Endothelial cell of umbilical vein (primary cell): ENCODE measurements around the gene MROH2A. TPM values are rescaled to one million over a fixed set of nuclear protein-coding genes. Genes with fewer than 3 reads are reported as not detected.

Experiments
- BruUV-seq: library from RNA; stranded (reverse); fragments of 400-500 nt; replicated peaks from 2 replicates; lab custom pipeline; 2021; lab: Mats Ljungman, UMichigan
- CTCF ChIA-PET: fragments of 300-600, 350-600 bp; sonication (Branson Sonifier 250); formaldehyde crosslinking; loops from one replicate; lab custom pipeline; 2021; ENCODE audit warnings: antibody characterized with exemption, inconsistent platforms; lab: Charles Lee
- POLR2A ChIA-PET: fragments of 300-600, 350-600 bp; sonication (Branson Sonifier 250); formaldehyde crosslinking; loops from one replicate; lab custom pipeline; 2021; ENCODE audit warnings: antibody characterized with exemption, inconsistent platforms; lab: Charles Lee
- DNase-seq: peaks from one replicate; pipeline ENCODE4 v3.0.0-alpha.2; 2011; ENCODE audit warnings: low read depth, low spot score
- FAIRE-seq: peaks from 2 replicates; lab custom pipeline; 2011; peaks lifted over from hg19 to GRCh38; lab: Jason Lieb, UNC
- H2AFZ ChIP-seq: 2 replicates; pipeline ENCODE4 v1.6.0; 2012; ENCODE audit warnings: low read depth, low read length, control low read depth, inconsistent platforms
- H3K27ac ChIP-seq: 2 replicates; pipeline ENCODE4 v1.5.1; 2011; ENCODE audit warnings: low read depth, mild to moderate bottlenecking, control low read depth, low read length, moderate library complexity; ENCODE audit not compliant: insufficient read depth
- H3K27me3 ChIP-seq, 2 experiments: 2 replicates each; pipeline versions ENCODE4 v1.6.0 to v1.6.1; 2011; ENCODE audit warnings: low read length in 2 of 2, mixed read lengths in 1 of 2; ENCODE audit not compliant: control insufficient read depth in 2 of 2, insufficient read depth in 2 of 2
- H3K36me3 ChIP-seq, 2 experiments: 2 replicates in 1 of 2; 3 replicates in 1 of 2; pipeline ENCODE4 v1.5.1; 2011; ENCODE audit warnings: low read length in 2 of 2, mild to moderate bottlenecking in 1 of 2, moderate library complexity in 1 of 2; ENCODE audit not compliant: control insufficient read depth in 2 of 2, insufficient read depth in 2 of 2; ENCODE audit errors: extremely low read depth in 1 of 2
- H3K4me1 ChIP-seq: 3 replicates; pipeline ENCODE4 v1.5.1; 2011; ENCODE audit warnings: mild to moderate bottlenecking, low read length; ENCODE audit not compliant: control insufficient read depth, insufficient read depth; ENCODE audit errors: extremely low read depth
- H3K4me2 ChIP-seq: 2 replicates; pipeline ENCODE4 v1.6.1; 2011; ENCODE audit warnings: low read length, control low read depth, mixed read lengths; ENCODE audit not compliant: insufficient read depth
- H3K4me3 ChIP-seq, 3 experiments: fragments of 200-600 bp in 1 of 3; sonication (generic), shearing (Covaris generic) in 1 of 3; replicated peaks in 1 of 3; 2 replicates each; pipeline ENCODE4 v1.5.1; 2011 to 2016; ENCODE audit warnings: control low read depth in 3 of 3, low read length in 3 of 3, mild to moderate bottlenecking in 2 of 3, inconsistent platforms in 1 of 3, low read depth in 1 of 3, moderate library complexity in 1 of 3; ENCODE audit not compliant: insufficient read depth in 1 of 3
- H3K79me2 ChIP-seq: 2 replicates; pipeline ENCODE4 v1.6.0; 2012; ENCODE audit warnings: low read length, inconsistent platforms; ENCODE audit not compliant: control insufficient read depth, insufficient read depth
- H3K9ac ChIP-seq: replicated peaks from 2 replicates; pipeline ENCODE3; 2011; ENCODE audit warnings: low read length, control low read depth; ENCODE audit not compliant: insufficient read depth; ENCODE audit errors: extremely low read depth
- H3K9me1 ChIP-seq: replicated peaks from 3 replicates; pipeline ENCODE4 v1.6.0; 2011; ENCODE audit warnings: mild to moderate bottlenecking, low read length; ENCODE audit not compliant: control insufficient read depth, insufficient read depth; ENCODE audit errors: extremely low read depth
- H3K9me3 ChIP-seq: replicated peaks from 2 replicates; pipeline ENCODE4 v1.5.1; 2012; ENCODE audit warnings: low read length, inconsistent platforms; ENCODE audit not compliant: control insufficient read depth, insufficient read depth
- H4K20me1 ChIP-seq: replicated peaks from 2 replicates; pipeline ENCODE3; 2011; ENCODE audit warnings: mild to moderate bottlenecking, low read length; ENCODE audit not compliant: control insufficient read depth, insufficient read depth; ENCODE audit errors: extremely low read depth
- EZH2 ChIP-seq: IDR thresholded peaks from 2 replicates; pipeline ENCODE4 v1.6.1; 2012; ENCODE audit warnings: borderline replicate concordance, low read depth, mild to moderate bottlenecking, moderate library complexity, low read length, inconsistent platforms; ENCODE audit not compliant: severe bottlenecking
- FOS ChIP-seq: IDR thresholded peaks from 2 replicates; pipeline ENCODE4 v1.6.1; 2011; ENCODE audit warnings: mild to moderate bottlenecking, low read length, moderate library complexity, borderline replicate concordance; ENCODE audit not compliant: insufficient read depth
- GATA2 ChIP-seq: IDR thresholded peaks from 2 replicates; pipeline ENCODE4 v1.7.0; 2011; ENCODE audit warnings: low read depth, mild to moderate bottlenecking, moderate library complexity, mixed read lengths, low read length; ENCODE audit not compliant: insufficient read length, insufficient read depth
- JUN ChIP-seq: IDR thresholded peaks from 2 replicates; pipeline ENCODE4 v1.6.1; 2011; ENCODE audit warnings: borderline replicate concordance, low read depth; ENCODE audit not compliant: insufficient read length, insufficient read depth
- MYC ChIP-seq: IDR thresholded peaks from one replicate; pipeline ENCODE4 v1.6.1; 2011; ENCODE audit warnings: mild to moderate bottlenecking, low read depth, low read length
- POLR2A ChIP-seq: IDR thresholded peaks from 2 replicates; pipeline ENCODE4 v1.6.1; 2012; ENCODE audit warnings: low read depth, mild to moderate bottlenecking, control low read depth, low read length
- POLR2AphosphoS5 ChIP-seq: IDR thresholded peaks from 2 replicates; pipeline ENCODE4 v1.6.1; 2012; ENCODE audit warnings: low read depth, mild to moderate bottlenecking, control low read depth, low read length, moderate library complexity; ENCODE audit not compliant: insufficient read depth
- dilution Hi-C: fragments of 300-500 bp; cut with MboI; formaldehyde crosslinking; loops from one replicate; pipeline ENCODE4 v1.15.0; 2019; ENCODE audit warnings: low sequenced_read_pairs; ENCODE audit not compliant: extremely low pct_ligation_motif_present
- intact Hi-C: fragments of 100-400 bp; cut with micrococcal nuclease; formaldehyde crosslinking; loops from one replicate; pipeline ENCODE4 v1.10.0; 2022
- polyA plus RNA-seq, 4 experiments: library from polyadenylated mRNA; depleted of rRNA in 3 of 4; stranded (reverse) in 3 of 4; unstranded in 1 of 4; fragments of >200 nt; gene quantifications; 2 replicates each; pipeline versions ENCODE4 v1.2.1 to v1.2.3, GENCODE V29; 2011 to 2012; ENCODE audit warnings: missing spikeins in 1 of 4
- total RNA-seq: library from RNA; stranded (reverse); gene quantifications from 2 replicates; pipeline ENCODE4 v1.2.3, GENCODE V29; 2021
- TF ChIP-seq, protein P1 (sequence below), 2 donors: IDR thresholded peaks; 1 replicate in 1 of 2; 2 replicates in 1 of 2; pipeline ENCODE4 v1.5.1; 2011; ENCODE audit warnings: low read length in 2 of 2, mild to moderate bottlenecking in 2 of 2, moderate library complexity in 2 of 2, control low read depth in 1 of 2, inconsistent platforms in 1 of 2, low read depth in 1 of 2; ENCODE audit not compliant: insufficient read depth in 1 of 2; ENCODE audit errors: extremely low read depth in 1 of 2
- TF ChIP-seq, protein P2 (sequence below): IDR thresholded peaks from 2 replicates; pipeline ENCODE4 v1.6.1; 2011; ENCODE audit not compliant: insufficient read depth, insufficient read length

MROH2A gene
- total and polyA plus RNA-seq, 2 donors (not counting 3 experiments of a cell fraction or from before 2014, with no cell fraction given): not detected

DNA sequence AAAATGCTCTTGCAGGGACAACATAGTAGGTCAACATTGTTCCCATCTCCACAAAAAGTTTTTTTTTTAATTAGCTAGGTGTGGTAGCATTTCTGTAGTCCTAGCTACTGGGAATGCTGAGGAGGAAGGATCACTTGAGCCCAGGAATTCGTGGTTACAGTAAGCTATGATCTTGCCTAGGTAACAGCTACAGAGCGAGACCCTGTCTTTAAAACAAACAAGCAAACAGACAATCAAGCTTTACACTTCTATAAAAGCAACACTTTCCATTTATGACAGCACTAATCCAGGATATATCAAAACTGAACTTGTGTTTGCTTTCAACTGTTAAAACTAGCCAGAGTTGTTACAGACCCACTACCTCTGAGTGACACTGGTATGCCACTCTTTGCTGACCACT, 37.3 kb upstream of the MROH2A start:
- Histone ChIP-seq H3K4me1 (no peaks in the 10 kb centered on the region), H3K27me3 (peaks cover 0 to 4% of the 10 kb centered on the region in 2 experiments), H4K20me1 (no peaks in the 10 kb centered on the region), H2AFZ (no peak overlapping the region), H3K27ac (no peak overlapping the region), H3K9me3 (no peaks in the 10 kb centered on the region), H3K9ac (no peak overlapping the region), H3K4me3 (no peak overlapping the region), H3K79me2 (no peaks in the 10 kb centered on the region), H3K36me3 (no peaks in the 10 kb centered on the region), H3K4me2 (no peak overlapping the region), H3K9me1 (no peaks in the 10 kb centered on the region)
- DNase-seq (no peak), FAIRE-seq (no peak)
- POLR2A ChIA-PET: no interaction called here
- intact Hi-C loops (no loop called here), dilution Hi-C loops (no loop called here)
- TF ChIP-seq POLR2AphosphoS5 (no peak), EZH2 (no peak), FOS (no peak), POLR2A (no peak), GATA2 (no peak), MYC (no peak), JUN (no peak)
- TF ChIP-seq, protein P1, sequence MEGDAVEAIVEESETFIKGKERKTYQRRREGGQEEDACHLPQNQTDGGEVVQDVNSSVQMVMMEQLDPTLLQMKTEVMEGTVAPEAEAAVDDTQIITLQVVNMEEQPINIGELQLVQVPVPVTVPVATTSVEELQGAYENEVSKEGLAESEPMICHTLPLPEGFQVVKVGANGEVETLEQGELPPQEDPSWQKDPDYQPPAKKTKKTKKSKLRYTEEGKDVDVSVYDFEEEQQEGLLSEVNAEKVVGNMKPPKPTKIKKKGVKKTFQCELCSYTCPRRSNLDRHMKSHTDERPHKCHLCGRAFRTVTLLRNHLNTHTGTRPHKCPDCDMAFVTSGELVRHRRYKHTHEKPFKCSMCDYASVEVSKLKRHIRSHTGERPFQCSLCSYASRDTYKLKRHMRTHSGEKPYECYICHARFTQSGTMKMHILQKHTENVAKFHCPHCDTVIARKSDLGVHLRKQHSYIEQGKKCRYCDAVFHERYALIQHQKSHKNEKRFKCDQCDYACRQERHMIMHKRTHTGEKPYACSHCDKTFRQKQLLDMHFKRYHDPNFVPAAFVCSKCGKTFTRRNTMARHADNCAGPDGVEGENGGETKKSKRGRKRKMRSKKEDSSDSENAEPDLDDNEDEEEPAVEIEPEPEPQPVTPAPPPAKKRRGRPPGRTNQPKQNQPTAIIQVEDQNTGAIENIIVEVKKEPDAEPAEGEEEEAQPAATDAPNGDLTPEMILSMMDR (IDR thresholded peaks at IDR 0.05; ENCODE audit: extremely low read depth in 1 of 2, insufficient read depth in 1 of 2, low read depth in 1 of 2, low read length in 2 of 2): no peak
- TF ChIP-seq, protein P2, sequence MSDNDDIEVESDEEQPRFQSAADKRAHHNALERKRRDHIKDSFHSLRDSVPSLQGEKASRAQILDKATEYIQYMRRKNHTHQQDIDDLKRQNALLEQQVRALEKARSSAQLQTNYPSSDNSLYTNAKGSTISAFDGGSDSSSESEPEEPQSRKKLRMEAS: no peak
- no TSS peak for BruUV-seq
- CTCF ChIA-PET: no interaction called here
